Measurements from ENCODE around the gene VAMP5. TPM values are rescaled to one million over a fixed set of nuclear protein-coding genes. Genes with fewer than 3 reads are reported as not detected.

VAMP5 gene
- total and polyA plus RNA-seq, 9 of the 15 experiments (the other 6 are each of a cell fraction or from before 2014, with no cell fraction given) = 0.54 to 1.9 (median 1.5) TPM; not detected in 2

GRCh38 chr2:85577386-85578242, 6.6 kb upstream of the VAMP5 start, which contains the start of gene VAMP8 (continued):
- TF ChIP-seq NR1H2 (CRISPR knock-in tag; IDR thresholded peaks at IDR 0.05) = no peak; the same call in 1 of the 2 replicates
- TF ChIP-seq KAT7 (CRISPR knock-in tag; IDR thresholded peaks at IDR 0.05; ENCODE audit: borderline replicate concordance) = 0 out of 2 replicates have a peak, but pooled peaks have one; percentile 3
- no peak for TF ChIP-seq ARHGAP35 (IDR thresholded peaks at IDR 0.05; ENCODE audit: partially characterized antibody)
- TF ChIP-seq ZFP1 (CRISPR knock-in tag; IDR thresholded peaks at IDR 0.05) = no peak
- TF ChIP-seq TCF3 (CRISPR knock-in tag; IDR thresholded peaks at IDR 0.05) = no peak
- no peak for TF ChIP-seq SIX5 (IDR thresholded peaks at IDR 0.05; ENCODE audit: borderline replicate concordance in 1 of 2, insufficient read depth in 1 of 2, low read depth in 1 of 2, low read length in 2 of 2)
- TF ChIP-seq PATZ1 (CRISPR knock-in tag; IDR thresholded peaks at IDR 0.05; ENCODE audit: borderline replicate concordance) = no peak
- no peak for TF ChIP-seq SAFB2 (IDR thresholded peaks at IDR 0.05; ENCODE audit: borderline replicate concordance, low read depth, low read length, severe bottlenecking)
- TF ChIP-seq MLX (CRISPR knock-in tag; conservative IDR thresholded peaks at IDR 0.05) = no peak
- TF ChIP-seq ZNF280A (IDR thresholded peaks at IDR 0.05; ENCODE audit: low read depth, partially characterized antibody) = no peak
- TF ChIP-seq CBX3 (IDR thresholded peaks at IDR 0.05; ENCODE audit: borderline replicate concordance in 1 of 2, low read length in 2 of 2) = 0 out of 3 replicates have a peak, but pooled peaks of 1 of the 2 experiments have one; percentile 35
- no peak for TF ChIP-seq NFYB (IDR thresholded peaks at IDR 0.05; ENCODE audit: extremely low read depth, insufficient read length)
- no peak for TF ChIP-seq KDM1A (IDR thresholded peaks at IDR 0.05)
- TF ChIP-seq SIN3B (IDR thresholded peaks at IDR 0.05; ENCODE audit: low read depth) = no peak
- no peak for TF ChIP-seq STAT6 (CRISPR knock-in tag; IDR thresholded peaks at IDR 0.05)
- no peak for TF ChIP-seq MCM3 (IDR thresholded peaks at IDR 0.05)
- no peak for TF ChIP-seq FIP1L1 (IDR thresholded peaks at IDR 0.05; ENCODE audit: low read depth, low read length, poor library complexity, severe bottlenecking)
- TF ChIP-seq ZSCAN32 (CRISPR knock-in tag; IDR thresholded peaks at IDR 0.05) = no peak
- no peak for TF ChIP-seq CSDE1 (IDR thresholded peaks at IDR 0.05)
- no peak for TF ChIP-seq MAFK (IDR thresholded peaks at IDR 0.05; ENCODE audit: low read length)

Data from K562 (cell line).